GM18861 (cell line): Measurements from ENCODE around the gene AIPL1.

Experiments used
- ATAC-seq: cut with Tn5 transposase; IDR thresholded peaks from one replicate; pipeline ENCODE4 v1.9.1; 2021; ENCODE audit not compliant: unreplicated experiment

The AIPL1 gene

GRCh38 chr17:6421700-6422604, 13.0 kb downstream of the AIPL1 start:
- no peak for ATAC-seq

GRCh38 chr17:6420173-6420641, 14.7 kb downstream of the AIPL1 start:
- ATAC-seq, result no peak

GRCh38 chr17:6415616-6416015, 19.3 kb downstream of the AIPL1 start:
- ATAC-seq, result no peak

DNA sequence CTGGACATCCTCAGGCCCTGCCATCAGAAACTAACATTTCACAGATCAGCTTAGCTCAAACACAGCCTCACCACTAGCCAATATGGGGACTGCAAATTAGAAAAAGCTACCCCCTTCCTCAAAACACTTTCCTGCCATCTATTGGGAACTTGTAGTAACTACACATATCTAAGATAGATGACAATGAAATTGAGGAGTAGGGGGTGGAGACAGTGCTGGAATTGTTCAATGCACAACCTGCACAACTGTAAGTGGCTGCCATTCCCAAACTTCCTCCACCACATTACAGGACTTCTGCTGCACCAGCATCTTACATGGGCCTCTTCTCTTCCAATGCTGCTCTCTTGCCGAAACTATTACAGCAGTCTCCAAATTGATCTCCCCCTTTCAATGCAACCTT, 21.9 kb downstream of the AIPL1 start:
- no peak for ATAC-seq

GRCh38 chr17:6408735-6409134, 26.2 kb downstream of the AIPL1 start:
- no peak for ATAC-seq

DNA sequence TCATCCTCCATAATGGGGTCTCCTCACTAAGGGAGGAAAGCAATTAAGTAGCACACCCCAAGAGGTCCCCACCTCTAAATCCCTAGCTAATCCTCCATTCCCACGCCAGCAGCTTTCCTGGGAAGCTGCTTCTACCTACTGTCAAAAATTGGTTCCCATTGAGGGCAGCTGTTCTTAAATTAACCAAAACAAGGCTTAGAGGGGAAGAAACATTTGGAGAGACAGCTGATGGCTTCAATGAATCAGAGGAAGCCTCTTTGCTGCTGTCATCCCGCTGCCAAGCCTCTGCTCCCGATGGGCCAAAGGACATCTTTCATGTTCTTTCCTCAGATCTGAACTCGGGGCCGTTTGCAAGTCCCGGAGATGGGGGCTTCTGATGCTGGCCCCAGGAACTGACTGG, 26.6 kb downstream of the AIPL1 start:
- ATAC-seq, result no peak

DNA sequence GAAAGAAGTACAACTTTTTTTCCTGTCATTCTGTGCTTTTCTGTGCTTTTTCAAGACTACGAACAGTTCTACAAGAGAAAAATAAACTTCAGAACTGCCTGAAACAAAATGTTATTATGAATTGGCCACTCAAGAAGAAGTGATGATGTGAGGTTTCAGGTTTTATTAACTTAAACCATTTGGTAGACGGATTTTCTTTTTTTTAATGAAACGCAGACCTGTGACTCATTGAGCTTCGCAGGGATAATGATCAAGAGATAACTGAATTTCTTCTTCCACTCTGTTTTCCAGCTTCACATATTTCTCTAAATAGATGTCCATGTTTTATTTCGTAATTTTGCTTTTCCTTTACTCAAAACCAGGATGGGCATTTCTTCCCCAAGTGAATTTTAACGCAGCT, 32.7 kb downstream of the AIPL1 start:
- no peak for ATAC-seq

DNA sequence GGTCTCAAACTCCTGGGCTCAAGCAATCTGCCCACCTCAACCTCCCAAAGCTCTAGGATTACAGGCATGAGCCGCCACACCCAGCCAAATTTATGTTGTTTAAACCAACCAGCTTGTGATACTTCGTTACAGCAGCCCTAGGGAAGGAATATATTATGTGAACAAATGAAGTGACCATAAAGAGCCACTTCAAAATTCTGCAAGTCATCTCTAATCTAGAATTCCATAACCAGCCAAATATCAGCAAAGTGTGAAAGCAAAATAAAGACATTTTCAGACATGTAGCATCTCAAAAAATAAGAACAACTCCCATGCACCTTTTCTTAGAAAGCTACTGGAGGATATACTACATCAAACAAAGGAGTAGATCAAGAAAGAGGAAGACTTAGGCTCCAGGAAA, 36.0 kb downstream of the AIPL1 start:
- ATAC-seq, result no peak

DNA sequence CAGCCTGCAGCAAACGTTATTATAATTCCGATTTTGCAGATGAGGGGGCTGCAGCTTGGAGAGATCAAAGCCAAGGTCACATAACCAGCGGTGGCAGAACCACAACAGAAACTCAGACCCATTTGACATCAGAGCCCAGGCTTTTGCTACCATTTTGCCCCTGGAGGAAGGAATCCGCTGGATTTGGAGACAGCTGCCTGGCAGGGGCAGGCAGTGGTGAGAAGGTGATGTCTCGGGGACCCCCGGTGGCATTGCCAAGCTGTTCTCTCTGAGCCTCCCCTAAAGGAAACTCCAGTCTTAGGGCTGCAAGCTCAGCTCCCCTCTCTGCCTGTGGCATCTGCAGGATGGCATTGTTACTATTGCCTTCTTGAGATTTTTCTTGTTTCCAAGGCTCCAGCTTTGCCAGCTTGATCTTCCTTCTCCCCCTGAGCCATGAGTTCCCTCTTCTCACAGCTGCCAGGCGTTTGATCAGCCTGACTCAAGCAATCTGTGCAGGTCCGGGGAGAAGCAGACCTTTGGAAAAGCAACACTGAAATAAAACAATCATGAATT, 40.8 kb downstream of the AIPL1 start:
- ATAC-seq, result no peak

- ATAC-seq, result no peak
Observed at GRCh38 chr17:6393351-6393952, 41.5 kb downstream of the AIPL1 start.

- ATAC-seq, result no peak
Observed at GRCh38 chr17:6392609-6393350, 42.1 kb downstream of the AIPL1 start.

DNA sequence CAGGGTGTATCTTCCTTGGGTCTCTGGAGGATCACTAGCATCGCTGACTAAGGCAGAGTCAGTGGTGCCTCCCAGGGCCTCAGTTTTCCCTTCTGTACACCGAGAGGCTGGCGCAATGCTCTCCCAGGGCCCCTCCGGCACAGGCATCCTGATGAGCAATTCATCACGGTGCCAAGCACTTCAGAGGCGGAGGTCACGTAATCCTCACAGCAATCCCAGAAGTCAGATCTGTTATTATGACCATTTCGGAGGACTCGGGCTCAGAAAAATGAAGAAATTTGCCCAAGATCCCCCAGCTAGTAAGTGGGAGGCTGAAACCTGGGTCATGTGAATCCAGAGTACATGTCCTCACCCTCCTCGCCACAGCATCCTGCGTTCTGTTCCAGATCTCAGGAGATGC, 46.5 kb downstream of the AIPL1 start:
- ATAC-seq, result no peak

DNA sequence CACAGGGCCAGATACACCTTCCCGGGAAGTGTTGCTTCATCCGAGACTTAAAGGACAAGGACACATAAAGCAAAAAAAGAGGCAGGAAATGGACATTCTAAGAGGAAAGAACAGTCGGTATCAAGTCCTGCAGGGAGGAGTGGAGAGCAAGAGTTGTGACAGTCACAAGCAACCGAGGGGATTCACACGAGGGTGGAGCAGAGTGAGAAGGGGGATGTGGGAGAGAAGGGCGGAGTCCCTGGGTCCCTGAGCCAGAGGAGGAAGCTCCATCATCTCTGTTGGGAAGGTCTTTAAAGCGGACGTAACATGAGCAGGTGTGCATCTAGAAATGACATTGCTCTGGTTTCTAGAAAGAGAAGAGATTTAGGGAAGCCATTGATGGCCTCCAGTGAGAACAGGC, 47.1 kb downstream of the AIPL1 start:
- ATAC-seq, result no peak

DNA sequence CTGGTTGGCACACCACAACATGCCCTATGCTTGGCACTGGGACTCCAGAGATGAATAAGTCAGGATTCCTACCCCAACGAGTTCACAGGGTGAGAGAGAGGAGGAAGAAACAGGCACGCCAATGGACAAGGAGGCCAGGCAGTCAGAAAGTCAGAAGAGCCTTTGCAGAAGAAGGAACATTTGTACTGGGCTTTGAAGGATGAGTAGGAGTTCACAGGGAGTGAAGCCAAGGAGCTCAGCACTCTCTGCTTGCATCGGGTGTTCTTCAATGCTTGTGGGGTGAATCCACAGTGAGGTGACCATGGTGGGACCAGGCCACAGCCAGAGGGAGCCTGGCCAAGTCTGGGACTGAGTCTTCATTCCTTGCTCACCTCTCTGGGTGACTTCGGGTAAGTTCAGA, 47.5 kb downstream of the AIPL1 start:
- no peak for ATAC-seq

GRCh38 chr17:6386041-6386630, 48.8 kb downstream of the AIPL1 start:
- ATAC-seq, result no peak

DNA sequence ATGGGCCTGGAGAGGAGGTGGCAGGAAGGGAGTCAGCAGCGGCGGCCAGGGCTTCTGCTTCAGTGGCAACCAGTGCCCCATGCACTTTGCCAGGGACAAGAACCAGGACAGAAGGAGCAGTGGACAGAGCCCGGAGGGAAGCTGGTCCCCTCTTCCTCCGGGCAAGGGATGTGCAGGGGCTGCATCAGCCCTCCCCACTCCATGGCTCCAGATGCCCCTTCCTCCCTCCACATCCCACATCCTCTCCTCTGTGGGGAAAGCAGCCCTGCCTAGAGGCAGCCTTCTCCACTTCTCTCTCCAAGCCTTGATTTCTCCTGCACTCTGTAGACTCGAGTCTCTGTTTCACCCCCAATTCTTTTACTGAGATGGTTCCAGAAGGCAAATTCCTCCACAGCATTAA, 50.4 kb downstream of the AIPL1 start:
- no peak for ATAC-seq

- ATAC-seq, result no peak
Observed at GRCh38 chr17:6381526-6382465, 53.1 kb downstream of the AIPL1 start.

GRCh38 chr17:6380915-6381438, 53.9 kb downstream of the AIPL1 start:
- ATAC-seq, result no peak

DNA sequence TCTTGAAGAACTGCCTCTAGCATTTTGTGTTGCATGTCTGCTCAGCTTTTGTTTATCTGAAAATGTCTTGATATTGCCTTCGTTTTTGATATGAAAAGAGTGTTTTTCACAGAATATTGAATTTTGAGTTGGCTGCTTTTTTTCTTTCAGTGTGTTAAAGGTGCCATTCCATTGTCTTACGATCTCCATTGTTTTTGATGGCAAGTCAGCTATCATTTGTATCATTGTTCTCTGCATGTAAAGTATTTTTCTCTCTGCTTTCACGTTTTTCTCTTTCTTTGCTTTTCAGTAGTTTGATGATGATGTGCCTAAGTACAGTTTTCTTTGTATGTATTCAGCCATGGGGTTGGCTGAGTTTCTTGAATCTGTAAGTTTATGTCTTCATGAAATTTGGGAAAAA, 57.0 kb downstream of the AIPL1 start:
- ATAC-seq, result no peak

GRCh38 chr17:6376931-6377361, 58.0 kb downstream of the AIPL1 start:
- no peak for ATAC-seq
